SU-DHL-6 (cell line): ENCODE measurements around the gene TBCK.

Source experiments
- H2AFZ ChIP-seq: fragments of 200-600 bp; sonication (generic); 2 replicates; pipeline ENCODE4 v1.6.1; 2014; ENCODE audit warnings: low read depth, mild to moderate bottlenecking, moderate library complexity, mixed read lengths, antibody characterized with exemption, low read length; ENCODE audit not compliant: severe bottlenecking
- H3F3A ChIP-seq: fragments of 200-600 bp; shearing (Covaris generic); 2 replicates; pipeline ENCODE4 v1.6.0; 2016; ENCODE audit warnings: antibody characterized with exemption, mild to moderate bottlenecking; ENCODE audit not compliant: insufficient read depth
- H3K27ac ChIP-seq: fragments of 200-600 bp; sonication (generic); 2 replicates; pipeline ENCODE4 v1.5.1; 2016; ENCODE audit warnings: low read depth, mild to moderate bottlenecking, low read length, moderate library complexity, mixed read lengths
- H3K27me3 ChIP-seq: fragments of 200-600 bp; sonication (generic), shearing (Covaris generic); 2 replicates; pipeline ENCODE4 v1.6.0; 2014; ENCODE audit warnings: mild to moderate bottlenecking, low read length
- H3K36me3 ChIP-seq: fragments of 200-600 bp; sonication (generic); 2 replicates; pipeline ENCODE4 v1.6.1; 2014; ENCODE audit warnings: mild to moderate bottlenecking, low read length, mixed read lengths
- H3K4me2 ChIP-seq: fragments of 300-600, 200-600 bp; shearing (Covaris generic), sonication (generic); 2 replicates; pipeline ENCODE4 v1.6.0; 2014; ENCODE audit warnings: low read length, low read depth, mild to moderate bottlenecking; ENCODE audit not compliant: poor library complexity, severe bottlenecking
- H3K4me3 ChIP-seq: fragments of 200-600 bp; sonication (generic); 2 replicates; pipeline ENCODE4 v1.5.1; 2014; ENCODE audit warnings: antibody characterized with exemption, low read length, mild to moderate bottlenecking, mixed read lengths; ENCODE audit not compliant: insufficient read depth, poor library complexity, severe bottlenecking
- H3K79me2 ChIP-seq: fragments of 200-600 bp; sonication (generic); 2 replicates; pipeline ENCODE4 v1.6.1; 2014; ENCODE audit warnings: mild to moderate bottlenecking, low read length, moderate library complexity; ENCODE audit not compliant: insufficient read depth
- H3K9ac ChIP-seq: fragments of 200-600 bp; sonication (generic); 2 replicates; pipeline ENCODE4 v1.7.0; 2014; ENCODE audit warnings: mild to moderate bottlenecking, low read length
- H3K9me2 ChIP-seq: fragments of 200-600 bp; sonication (generic); replicated peaks from 2 replicates; pipeline ENCODE4 v1.6.1; 2014; ENCODE audit warnings: low read length; ENCODE audit not compliant: insufficient read depth
- H3K9me3 ChIP-seq: fragments of 200-600 bp; sonication (generic); 2 replicates; pipeline ENCODE4 v1.6.1; 2014; ENCODE audit warnings: low read length, mixed read lengths; ENCODE audit not compliant: insufficient read depth
- H4K20me1 ChIP-seq: fragments of 200-600 bp; sonication (generic); 2 replicates; pipeline ENCODE4 v1.6.1; 2014; ENCODE audit warnings: low read depth, mild to moderate bottlenecking, antibody characterized with exemption, low read length, moderate library complexity, mixed read lengths
- CTCF ChIP-seq: fragments of 200-600 bp; sonication (generic); IDR thresholded peaks from one replicate; pipeline ENCODE4 v1.5.1; 2017; ENCODE audit warnings: antibody characterized with exemption, mild to moderate bottlenecking, low read length, moderate library complexity; ENCODE audit not compliant: insufficient read depth, poor library complexity, severe bottlenecking
- EZH2phosphoT487 ChIP-seq: fragments of 200-600 bp; sonication (generic), shearing (Covaris generic); conservative IDR thresholded peaks from 2 replicates; pipeline ENCODE4 v1.6.1; 2018; ENCODE audit warnings: mild to moderate bottlenecking, antibody characterized with exemption, low read length, moderate library complexity, mixed read lengths

The TBCK gene

GRCh38 chr4:105994061-105994460 is 321.9 kb downstream of the TBCK start:
- Histone ChIP-seq H3K27ac (no peak overlapping the region), H3K79me2 (no peaks in the 10 kb centered on the region), H3K4me2 (no peak overlapping the region), H3F3A (no peaks in the 10 kb centered on the region), H4K20me1 (no peaks in the 10 kb centered on the region), H3K36me3 (no peaks in the 10 kb centered on the region), H3K9ac (no peak overlapping the region), H3K9me2 (no peaks in the 10 kb centered on the region), H3K4me3 (no peak overlapping the region), H3K27me3 (no peaks in the 10 kb centered on the region), H2AFZ (no peak overlapping the region), H3K9me3 (no peaks in the 10 kb centered on the region)
- TF ChIP-seq CTCF (no peak), EZH2phosphoT487 (no peak)

DNA sequence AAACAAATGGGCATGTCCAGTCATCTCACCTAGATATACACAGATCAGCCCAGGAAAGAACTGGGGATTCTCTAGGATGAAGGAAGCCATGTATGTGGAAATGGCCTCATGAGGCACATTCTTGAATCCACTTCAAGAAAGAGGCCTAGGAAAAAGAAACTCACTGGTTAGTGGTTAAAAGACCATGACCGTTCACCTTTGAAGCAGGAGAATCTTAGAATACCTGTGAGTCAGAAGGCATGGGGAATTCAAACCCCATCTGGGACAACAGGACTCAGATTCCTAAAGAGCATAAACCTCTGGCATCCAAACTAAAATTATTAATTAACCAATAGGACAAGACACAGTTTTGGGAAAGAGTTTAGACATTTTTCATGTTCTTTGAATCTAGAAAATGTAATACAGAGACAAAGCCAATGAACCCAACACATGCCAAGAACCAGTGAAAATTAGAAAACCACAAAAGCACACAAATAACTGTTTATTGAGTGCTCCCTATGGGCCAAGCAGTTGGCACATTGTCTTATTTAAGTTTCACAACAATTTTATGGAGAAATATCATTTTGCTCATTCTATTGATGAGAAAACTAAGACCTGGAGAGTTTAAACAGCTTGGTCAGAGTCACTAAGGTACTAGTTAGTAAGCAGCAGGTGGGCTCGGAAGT is 323.2 kb downstream of the TBCK start:
- Histone ChIP-seq H2AFZ (no peak overlapping the region), H4K20me1 (no peaks in the 10 kb centered on the region), H3K4me2 (no peak overlapping the region), H3K27me3 (no peaks in the 10 kb centered on the region), H3K9ac (no peak overlapping the region), H3F3A (no peaks in the 10 kb centered on the region), H3K36me3 (no peaks in the 10 kb centered on the region), H3K9me2 (no peaks in the 10 kb centered on the region), H3K79me2 (no peaks in the 10 kb centered on the region), H3K27ac (no peak overlapping the region), H3K4me3 (no peak overlapping the region), H3K9me3 (no peaks in the 10 kb centered on the region)
- TF ChIP-seq EZH2phosphoT487 (no peak), CTCF (no peak)

GRCh38 chr4:105991726-105992125 is 324.3 kb downstream of the TBCK start:
- no peak overlapping the region for H3K27ac ChIP-seq
- no peak overlapping the region for H3K9ac ChIP-seq
- H3K4me3 ChIP-seq = no peak overlapping the region
- TF ChIP-seq CTCF = no peak
- no peak for TF ChIP-seq EZH2phosphoT487
- H4K20me1 ChIP-seq = no peaks in the 10 kb centered on the region
- no peaks in the 10 kb centered on the region for H3K9me2 ChIP-seq
- H3K4me2 ChIP-seq = no peak overlapping the region
- H3K79me2 ChIP-seq = no peaks in the 10 kb centered on the region
- H3K27me3 ChIP-seq = no peaks in the 10 kb centered on the region
- H2AFZ ChIP-seq = no peak overlapping the region
- H3K9me3 ChIP-seq = no peaks in the 10 kb centered on the region
- H3F3A ChIP-seq = no peaks in the 10 kb centered on the region
- H3K36me3 ChIP-seq = no peaks in the 10 kb centered on the region
